Smooth muscle cell (in vitro differentiated cells): Measurements from ENCODE around the gene BHLHE23. TPM values are rescaled to one million over a fixed set of nuclear protein-coding genes. Genes with fewer than 3 reads are reported as not detected.

Experiments
- DNase-seq: peaks from one replicate; lab custom pipeline; 2025; ENCODE audit not compliant: unreplicated experiment; lab: John Stamatoyannopoulos, UW
- H2AFZ ChIP-seq: fragments of 200-600 bp; sonication (generic); 2 replicates; pipeline ENCODE4 v1.6.0; 2016; ENCODE audit warnings: antibody characterized with exemption, low read depth, mild to moderate bottlenecking
- H3F3A ChIP-seq: fragments of 200-600 bp; sonication (generic); 2 replicates; pipeline ENCODE4 v1.6.0; 2017; ENCODE audit warnings: antibody characterized with exemption, low read depth
- H3K27ac ChIP-seq: fragments of 200-600 bp; sonication (generic); 2 replicates; pipeline ENCODE4 v1.5.1; 2016; ENCODE audit warnings: low read depth, mild to moderate bottlenecking
- H3K27me3 ChIP-seq: fragments of 200-600 bp; sonication (generic); 2 replicates; pipeline ENCODE4 v1.6.1; 2016; ENCODE audit warnings: low read depth, mild to moderate bottlenecking
- H3K36me3 ChIP-seq: fragments of 200-600 bp; sonication (generic); 2 replicates; pipeline ENCODE4 v1.5.1; 2016; ENCODE audit warnings: low read depth
- H3K4me1 ChIP-seq: fragments of 200-600 bp; sonication (generic); 2 replicates; pipeline ENCODE4 v1.5.1; 2016; ENCODE audit warnings: low read depth
- H3K4me2 ChIP-seq: fragments of 200-600 bp; sonication (generic); 2 replicates; pipeline ENCODE4 v1.6.0; 2016; ENCODE audit warnings: mild to moderate bottlenecking
- H3K4me3 ChIP-seq: fragments of 200-600 bp; sonication (generic); 2 replicates; pipeline ENCODE4 v1.5.1; 2016; ENCODE audit warnings: mild to moderate bottlenecking
- H3K79me2 ChIP-seq: fragments of 200-600 bp; sonication (generic); 2 replicates; pipeline ENCODE4 v1.6.0; 2016; ENCODE audit warnings: low read depth, mild to moderate bottlenecking
- H3K9ac ChIP-seq: fragments of 200-600 bp; sonication (generic); 2 replicates; pipeline ENCODE4 v1.6.0; 2016; ENCODE audit warnings: low read depth
- H3K9me3 ChIP-seq: fragments of 200-600 bp; sonication (generic); replicated peaks from 2 replicates; pipeline ENCODE4 v1.5.1; 2016; ENCODE audit warnings: low read depth
- H4K20me1 ChIP-seq: fragments of 200-600 bp; sonication (generic); 2 replicates; pipeline ENCODE4 v1.6.0; 2016; ENCODE audit warnings: low read depth
- CTCF ChIP-seq: fragments of 200-600 bp; sonication (generic); IDR thresholded peaks from 2 replicates; pipeline ENCODE4 v1.5.1; 2017; ENCODE audit warnings: borderline replicate concordance, mild to moderate bottlenecking, antibody characterized with exemption; ENCODE audit not compliant: insufficient read depth, poor library complexity, severe bottlenecking
- WGBS: methylation state at CpG from one replicate; pipeline ENCODE4 v1.1.7; 2016; ENCODE audit warnings: low lambda C conversion rate; 5-methylcytosine and 5-hydroxymethylcytosine counted together
- polyA plus RNA-seq: library from polyadenylated mRNA; unstranded; fragments of >200 nt; fragmentation: Nextera tagmentation; extraction: Ambion mirVana; gene quantifications from 2 replicates; pipeline ENCODE4 v1.2.1, GENCODE V29; 2016
- total RNA-seq: library from RNA; depleted of rRNA; stranded (reverse); fragments of >200 nt; gene quantifications from 2 replicates; pipeline ENCODE4 v1.2.3, GENCODE V29; 2014

BHLHE23 gene
- total and polyA plus RNA-seq, 2 experiments from 2014 or later, result not detected

- Histone ChIP-seq H3K27me3 (peaks cover 69% of the 10 kb centered on the region), H3K4me1 (peaks cover 8% of the 10 kb centered on the region)
Measured at GRCh38 chr20:63032861-63033793, 26.4 kb upstream of the BHLHE23 start.

DNA sequence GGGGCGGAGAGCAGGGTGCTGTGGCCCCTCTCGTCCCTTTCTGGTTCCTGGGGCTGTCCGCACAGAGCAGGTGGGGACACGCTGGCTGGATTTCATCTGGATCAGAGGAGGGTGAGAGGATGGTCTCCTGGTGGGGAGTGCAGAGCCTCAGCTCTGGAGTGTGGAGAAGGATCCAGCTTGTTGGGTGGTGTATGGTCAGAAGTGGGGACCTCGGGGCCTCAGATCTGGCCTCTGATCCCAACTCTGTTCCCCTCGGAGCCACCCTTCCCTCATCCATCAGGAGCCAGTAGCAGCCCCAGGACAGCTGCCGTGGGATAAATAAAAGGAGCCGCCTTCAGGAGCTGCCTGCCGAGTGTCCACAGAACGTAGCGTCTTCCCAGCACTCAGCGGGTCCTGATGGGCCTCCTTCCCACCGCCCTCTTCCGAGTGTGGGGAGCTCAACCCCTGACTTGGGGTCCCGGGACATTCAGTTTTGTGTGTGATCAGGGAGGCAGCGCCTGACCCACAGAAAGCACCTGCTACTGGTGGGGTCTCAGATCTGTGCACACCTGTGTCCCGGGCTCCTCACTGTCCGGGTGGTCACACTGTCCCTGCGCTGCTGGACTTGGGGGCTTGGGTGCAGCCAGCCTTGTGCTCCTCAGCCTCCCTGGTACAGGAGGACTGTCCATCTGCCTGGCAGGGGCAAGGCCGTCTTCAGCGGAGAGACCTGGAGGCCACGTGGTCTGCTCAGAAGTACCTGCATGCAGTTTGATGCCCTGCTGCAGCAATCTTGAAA lies 25.4 kb upstream of the BHLHE23 start:
- H3K4me3 ChIP-seq, result no peak overlapping the region
- TF ChIP-seq CTCF, result no peak
- H3K36me3 ChIP-seq, result no peaks in the 10 kb centered on the region
- H4K20me1 ChIP-seq, result no peaks in the 10 kb centered on the region
- no peaks in the 10 kb centered on the region for H3K9me3 ChIP-seq
- H3K27ac ChIP-seq, result no peak overlapping the region
- peaks cover 74% of the 10 kb centered on the region for H3K27me3 ChIP-seq
- no peak overlapping the region for H3K4me2 ChIP-seq
- DNase-seq, result no peak
- H3K9ac ChIP-seq, result no peak overlapping the region
- H2AFZ ChIP-seq, result no peak overlapping the region
- no peaks in the 10 kb centered on the region for H3K79me2 ChIP-seq
- H3K4me1 ChIP-seq, result peaks cover 8% of the 10 kb centered on the region
- 76% methylated on average over 21 of the region's 22 CpGs for WGBS
- H3F3A ChIP-seq, result no peaks in the 10 kb centered on the region

More at GRCh38 chr20:63032861-63033793, 26.4 kb upstream of the BHLHE23 start:
- Histone ChIP-seq H4K20me1 (no peaks in the 10 kb centered on the region), H3K27ac (no peak overlapping the region), H3F3A (no peaks in the 10 kb centered on the region), H3K4me2 (no peak overlapping the region), H3K9me3 (no peaks in the 10 kb centered on the region), H3K4me3 (no peak overlapping the region), H3K36me3 (no peaks in the 10 kb centered on the region), H3K9ac (no peak overlapping the region), H2AFZ (no peak overlapping the region), H3K79me2 (no peaks in the 10 kb centered on the region)
- no peak for DNase-seq
- WGBS, result 27% methylated on average over 34 of the region's 34 CpGs
- TF ChIP-seq CTCF, result no peak

- H3K4me1 ChIP-seq, result peaks cover 8% of the 10 kb centered on the region
- H2AFZ ChIP-seq, result no peak overlapping the region
- no peak for TF ChIP-seq CTCF
- no peaks in the 10 kb centered on the region for H3K9me3 ChIP-seq
- no peak overlapping the region for H3K27ac ChIP-seq
- H3K4me2 ChIP-seq, result no peak overlapping the region
- H3K27me3 ChIP-seq, result peaks cover 74% of the 10 kb centered on the region
- no peaks in the 10 kb centered on the region for H4K20me1 ChIP-seq
- no peaks in the 10 kb centered on the region for H3K36me3 ChIP-seq
- 74% methylated on average over 23 of the region's 24 CpGs for WGBS
- DNase-seq, result no peak
- no peak overlapping the region for H3K9ac ChIP-seq
- no peak overlapping the region for H3K4me3 ChIP-seq
- H3F3A ChIP-seq, result no peaks in the 10 kb centered on the region
- no peaks in the 10 kb centered on the region for H3K79me2 ChIP-seq
Measured at GRCh38 chr20:63031251-63032014, 24.7 kb upstream of the BHLHE23 start.
